MM.1S (cell line): ENCODE measurements around the gene ITGB5.

Experiments
- DNase-seq: peaks from one replicate; pipeline ENCODE4 v3.0.0-alpha.2; 2015
- H2AFZ ChIP-seq: fragments of 300-600 bp; sonication (generic); 2 replicates; pipeline ENCODE4 v1.6.0; 2016; ENCODE audit warnings: antibody characterized with exemption, low read length
- H3F3A ChIP-seq: fragments of 300-600 bp; sonication (generic); 2 replicates; pipeline ENCODE4 v1.6.1; 2016; ENCODE audit warnings: mild to moderate bottlenecking, antibody characterized with exemption, low read length, moderate library complexity, mixed read lengths; ENCODE audit not compliant: insufficient read depth
- H3K27ac ChIP-seq: fragments of 300-600 bp; sonication (generic); 2 replicates; pipeline ENCODE4 v1.5.1; 2016; ENCODE audit warnings: mild to moderate bottlenecking, low read length
- H3K27me3 ChIP-seq: fragments of 300-600 bp; sonication (generic); replicated peaks from 2 replicates; pipeline ENCODE4 v1.6.0; 2016; ENCODE audit warnings: low read length; ENCODE audit not compliant: insufficient read depth
- H3K36me3 ChIP-seq: fragments of 300-600 bp; sonication (generic); replicated peaks from 2 replicates; pipeline ENCODE4 v1.6.1; 2016; ENCODE audit warnings: mild to moderate bottlenecking, low read length, mixed read lengths; ENCODE audit not compliant: insufficient read depth
- H3K4me1 ChIP-seq: fragments of 300-600 bp; sonication (generic); 2 replicates; pipeline ENCODE4 v1.6.1; 2016; ENCODE audit warnings: low read length, mixed read lengths
- H3K4me2 ChIP-seq: fragments of 300-600 bp; sonication (generic); 2 replicates; pipeline ENCODE4 v1.6.0; 2016; ENCODE audit warnings: low read depth, low read length
- H3K4me3 ChIP-seq: fragments of 300-600 bp; sonication (generic); 2 replicates; pipeline ENCODE4 v1.5.1; 2016; ENCODE audit warnings: low read length, mixed read lengths
- H3K79me2 ChIP-seq: fragments of 300-600 bp; sonication (generic); 2 replicates; pipeline ENCODE4 v1.6.1; 2016; ENCODE audit warnings: mixed run types, low read length, mixed read lengths
- H3K9ac ChIP-seq: fragments of 300-600 bp; sonication (generic); 2 replicates; pipeline ENCODE4 v1.6.1; 2016; ENCODE audit warnings: low read length, mixed read lengths
- H3K9me2 ChIP-seq: fragments of 300-600 bp; sonication (generic); replicated peaks from 2 replicates; pipeline ENCODE4 v1.6.1; 2016; ENCODE audit warnings: mild to moderate bottlenecking, low read length, mixed read lengths; ENCODE audit not compliant: insufficient read depth
- H3K9me3 ChIP-seq: fragments of 300-600 bp; sonication (generic); replicated peaks from 2 replicates; pipeline ENCODE4 v1.6.1; 2016; ENCODE audit warnings: mild to moderate bottlenecking, low read length, mixed read lengths; ENCODE audit not compliant: insufficient read depth
- H4K20me1 ChIP-seq: fragments of 300-600 bp; sonication (generic); 2 replicates; pipeline ENCODE4 v1.6.1; 2016; ENCODE audit warnings: mild to moderate bottlenecking, low read length, moderate library complexity, mixed read lengths; ENCODE audit not compliant: insufficient read depth
- EZH2 ChIP-seq: fragments of 300-600 bp; sonication (generic); optimal IDR thresholded peaks from 2 replicates; pipeline ENCODE3; 2017; ENCODE audit warnings: low read depth, mild to moderate bottlenecking, antibody characterized with exemption, low read length, mixed read lengths
- EZH2phosphoT487 ChIP-seq: fragments of 300-600 bp; sonication (generic); IDR thresholded peaks from 2 replicates; pipeline ENCODE4 v1.6.1; 2018; ENCODE audit warnings: antibody characterized with exemption, low read length
- TF ChIP-seq, protein P1 (sequence below): fragments of 300-600 bp; sonication (generic); IDR thresholded peaks from 2 replicates; pipeline ENCODE4 v1.5.1; 2016; ENCODE audit warnings: antibody characterized with exemption, low read length, mixed read lengths

The ITGB5 gene

GRCh38 chr3:124893526-124893925, 6.4 kb upstream of the ITGB5 start:
- H3K9me2 ChIP-seq = no peaks in the 10 kb centered on the region
- H3K4me1 ChIP-seq = no peaks in the 10 kb centered on the region
- no peak for DNase-seq
- H3K36me3 ChIP-seq = no peaks in the 10 kb centered on the region
- no peaks in the 10 kb centered on the region for H3K27me3 ChIP-seq
- no peak overlapping the region for H3K4me3 ChIP-seq
- no peak for TF ChIP-seq EZH2
- TF ChIP-seq, protein P1, sequence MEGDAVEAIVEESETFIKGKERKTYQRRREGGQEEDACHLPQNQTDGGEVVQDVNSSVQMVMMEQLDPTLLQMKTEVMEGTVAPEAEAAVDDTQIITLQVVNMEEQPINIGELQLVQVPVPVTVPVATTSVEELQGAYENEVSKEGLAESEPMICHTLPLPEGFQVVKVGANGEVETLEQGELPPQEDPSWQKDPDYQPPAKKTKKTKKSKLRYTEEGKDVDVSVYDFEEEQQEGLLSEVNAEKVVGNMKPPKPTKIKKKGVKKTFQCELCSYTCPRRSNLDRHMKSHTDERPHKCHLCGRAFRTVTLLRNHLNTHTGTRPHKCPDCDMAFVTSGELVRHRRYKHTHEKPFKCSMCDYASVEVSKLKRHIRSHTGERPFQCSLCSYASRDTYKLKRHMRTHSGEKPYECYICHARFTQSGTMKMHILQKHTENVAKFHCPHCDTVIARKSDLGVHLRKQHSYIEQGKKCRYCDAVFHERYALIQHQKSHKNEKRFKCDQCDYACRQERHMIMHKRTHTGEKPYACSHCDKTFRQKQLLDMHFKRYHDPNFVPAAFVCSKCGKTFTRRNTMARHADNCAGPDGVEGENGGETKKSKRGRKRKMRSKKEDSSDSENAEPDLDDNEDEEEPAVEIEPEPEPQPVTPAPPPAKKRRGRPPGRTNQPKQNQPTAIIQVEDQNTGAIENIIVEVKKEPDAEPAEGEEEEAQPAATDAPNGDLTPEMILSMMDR = no peak
- no peak for TF ChIP-seq EZH2phosphoT487
- no peaks in the 10 kb centered on the region for H3K9me3 ChIP-seq
- no peak overlapping the region for H3K4me2 ChIP-seq
- H4K20me1 ChIP-seq = no peaks in the 10 kb centered on the region
- no peaks in the 10 kb centered on the region for H3K79me2 ChIP-seq
- H3K9ac ChIP-seq = no peak overlapping the region
- H3K27ac ChIP-seq = no peak overlapping the region
- no peak overlapping the region for H2AFZ ChIP-seq
- H3F3A ChIP-seq = no peaks in the 10 kb centered on the region

GRCh38 chr3:124890573-124891190, 3.5 kb upstream of the ITGB5 start:
- TF ChIP-seq EZH2 (no peak), EZH2phosphoT487 (no peak)
- TF ChIP-seq, protein P1 = no peak
- DNase-seq = no peak

GRCh38 chr3:124888482-124889441, 1.6 kb upstream of the ITGB5 start:
- TF ChIP-seq, protein P1 = no peak
- TF ChIP-seq EZH2 (no peak), EZH2phosphoT487 (no peak)
- no peak overlapping the region for H3K4me2 ChIP-seq
- no peak for DNase-seq
- H4K20me1 ChIP-seq = no peaks in the 10 kb centered on the region
- no peaks in the 10 kb centered on the region; the same call in 1 of the 2 replicates for H3K36me3 ChIP-seq
- peaks cover 5% of the 10 kb centered on the region; the same call in 1 of the 2 replicates for H3F3A ChIP-seq
- H3K4me1 ChIP-seq = 0 out of 2 replicates have a peak, but pooled peaks cover 6% of the 10 kb centered on the region
- H3K27ac ChIP-seq = no peak overlapping the region
- H3K27me3 ChIP-seq = no peaks in the 10 kb centered on the region
- H3K9me2 ChIP-seq = no peaks in the 10 kb centered on the region
- peaks cover 25% of the 10 kb centered on the region for H3K79me2 ChIP-seq
- H3K9me3 ChIP-seq = no peaks in the 10 kb centered on the region
- H3K4me3 ChIP-seq = no peak overlapping the region
- no peak overlapping the region for H2AFZ ChIP-seq
- no peak overlapping the region for H3K9ac ChIP-seq

More at GRCh38 chr3:124890573-124891190, 3.5 kb upstream of the ITGB5 start:
- Histone ChIP-seq H3K4me2 (no peak overlapping the region), H3K27me3 (no peaks in the 10 kb centered on the region), H3K36me3 (no peaks in the 10 kb centered on the region), H3K4me1 (0 out of 2 replicates have a peak, but pooled peaks cover 3% of the 10 kb centered on the region), H2AFZ (no peak overlapping the region), H3K27ac (no peak overlapping the region), H3K9ac (no peak overlapping the region), H3K9me3 (no peaks in the 10 kb centered on the region), H3F3A (peaks cover 5% of the 10 kb centered on the region; the same call in 1 of the 2 replicates), H3K9me2 (no peaks in the 10 kb centered on the region), H3K79me2 (peaks cover 8% of the 10 kb centered on the region), H3K4me3 (no peak overlapping the region), H4K20me1 (no peaks in the 10 kb centered on the region)
